Vagina (tissue), 2 donors: ENCODE results near the gene PCNX2. TPM values are rescaled to one million over a fixed set of nuclear protein-coding genes. Genes with fewer than 3 reads are reported as not detected.

Source experiments
- DNase-seq, 2 donors: peaks; one replicate each; pipeline ENCODE4 v3.0.0-alpha.2; 2017; ENCODE audit errors: extremely low spot score in 2 of 2
- H3K27ac ChIP-seq: fragments of 200-600 bp; sonication (generic); one replicate; pipeline ENCODE4 v1.5.1; 2019
- H3K27me3 ChIP-seq: fragments of 200-600 bp; sonication (generic); one replicate; pipeline ENCODE4 v1.5.1; 2019
- H3K36me3 ChIP-seq, 2 donors: fragments of 200-600 bp; sonication (generic); one replicate each; pipeline ENCODE4 v1.5.1; 2017 to 2019
- H3K4me1 ChIP-seq: fragments of 200-600 bp; sonication (generic); one replicate; pipeline ENCODE4 v1.5.1; 2019
- H3K4me3 ChIP-seq, 2 donors: fragments of 200-600 bp; sonication (generic); 1 replicate in 1 of 2; 2 replicates in 1 of 2; pipeline ENCODE4 v1.5.1; 2016 to 2019
- H3K9me3 ChIP-seq: fragments of 200-600 bp; sonication (generic); one replicate; pipeline ENCODE4 v1.5.1; 2019
- POLR2A ChIP-seq, 2 donors: fragments of 450-650 bp; IDR thresholded peaks; one replicate each; pipeline ENCODE4 v1.6.1; 2017; ENCODE audit warnings: antibody characterized with exemption in 2 of 2, mild to moderate bottlenecking in 2 of 2, moderate library complexity in 2 of 2
- POLR2AphosphoS5 ChIP-seq, 2 donors: sonication (generic); formaldehyde crosslinking; IDR thresholded peaks; one replicate each; pipeline ENCODE4 v1.9.0; 2017; ENCODE audit warnings: antibody characterized with exemption in 2 of 2, mild to moderate bottlenecking in 2 of 2, low read depth in 1 of 2; ENCODE audit not compliant: insufficient read depth in 1 of 2
- intact Hi-C: fragments of 100-400 bp; cut with DNase I; formaldehyde crosslinking; loops from one replicate; pipeline ENCODE4 v1.15.1; 2023
- total RNA-seq: library from RNA; depleted of rRNA; stranded (reverse); fragments of >200 nt; gene quantifications from one replicate; pipeline ENCODE4 v1.2.3, GENCODE V29; 2016
- TF ChIP-seq, protein P1 (sequence below), 3 experiments: fragments of 450-650 bp in 2 of 3; fragments of 200-600 bp in 1 of 3; sonication (generic) in 1 of 3; IDR thresholded peaks; one replicate each; pipeline ENCODE4 v1.5.1; 2017 to 2019; ENCODE audit warnings: antibody characterized with exemption in 3 of 3, mild to moderate bottlenecking in 2 of 3, moderate library complexity in 2 of 3

Gene PCNX2
- total RNA-seq, 1 donor from 2014 or later: 29.2 TPM

DNA sequence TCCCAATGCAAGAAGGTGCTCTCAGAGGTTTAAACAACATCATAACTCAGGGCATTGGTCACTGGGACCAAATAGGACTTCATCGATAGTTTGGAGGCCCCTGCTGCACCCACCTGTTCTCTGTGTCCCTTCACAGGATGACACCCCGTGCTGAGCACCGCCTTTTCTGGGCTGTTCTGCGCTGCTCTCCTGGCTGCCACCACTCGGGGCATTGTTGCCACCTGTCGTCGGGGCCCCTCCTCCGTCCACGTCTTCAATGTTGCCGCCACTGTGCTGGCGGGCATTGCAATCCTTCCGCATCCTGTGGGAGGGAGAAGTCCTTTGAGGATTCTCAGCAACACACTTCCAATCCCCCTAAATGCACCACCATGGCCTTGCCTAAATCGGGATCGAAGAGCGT, 297.4 kb downstream of the PCNX2 start:
- DNase-seq: no peak
- Histone ChIP-seq H3K36me3 (peaks cover 0 to 17% of the 10 kb centered on the region in 2 donors), H3K4me3 (no peak overlapping the region), H3K27ac (no peak overlapping the region), H3K27me3 (no peaks in the 10 kb centered on the region), H3K4me1 (no peaks in the 10 kb centered on the region), H3K9me3 (peaks cover 4% of the 10 kb centered on the region)
- intact Hi-C loops: no loop called here
- TF ChIP-seq POLR2AphosphoS5 (IDR thresholded peaks at IDR 0.05; ENCODE audit: insufficient read depth in 1 of 2, low read depth in 1 of 2): no peak
- TF ChIP-seq POLR2A (IDR thresholded peaks at IDR 0.05): no peak
- TF ChIP-seq, protein P1, sequence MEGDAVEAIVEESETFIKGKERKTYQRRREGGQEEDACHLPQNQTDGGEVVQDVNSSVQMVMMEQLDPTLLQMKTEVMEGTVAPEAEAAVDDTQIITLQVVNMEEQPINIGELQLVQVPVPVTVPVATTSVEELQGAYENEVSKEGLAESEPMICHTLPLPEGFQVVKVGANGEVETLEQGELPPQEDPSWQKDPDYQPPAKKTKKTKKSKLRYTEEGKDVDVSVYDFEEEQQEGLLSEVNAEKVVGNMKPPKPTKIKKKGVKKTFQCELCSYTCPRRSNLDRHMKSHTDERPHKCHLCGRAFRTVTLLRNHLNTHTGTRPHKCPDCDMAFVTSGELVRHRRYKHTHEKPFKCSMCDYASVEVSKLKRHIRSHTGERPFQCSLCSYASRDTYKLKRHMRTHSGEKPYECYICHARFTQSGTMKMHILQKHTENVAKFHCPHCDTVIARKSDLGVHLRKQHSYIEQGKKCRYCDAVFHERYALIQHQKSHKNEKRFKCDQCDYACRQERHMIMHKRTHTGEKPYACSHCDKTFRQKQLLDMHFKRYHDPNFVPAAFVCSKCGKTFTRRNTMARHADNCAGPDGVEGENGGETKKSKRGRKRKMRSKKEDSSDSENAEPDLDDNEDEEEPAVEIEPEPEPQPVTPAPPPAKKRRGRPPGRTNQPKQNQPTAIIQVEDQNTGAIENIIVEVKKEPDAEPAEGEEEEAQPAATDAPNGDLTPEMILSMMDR (IDR thresholded peaks at IDR 0.05): no peak

DNA sequence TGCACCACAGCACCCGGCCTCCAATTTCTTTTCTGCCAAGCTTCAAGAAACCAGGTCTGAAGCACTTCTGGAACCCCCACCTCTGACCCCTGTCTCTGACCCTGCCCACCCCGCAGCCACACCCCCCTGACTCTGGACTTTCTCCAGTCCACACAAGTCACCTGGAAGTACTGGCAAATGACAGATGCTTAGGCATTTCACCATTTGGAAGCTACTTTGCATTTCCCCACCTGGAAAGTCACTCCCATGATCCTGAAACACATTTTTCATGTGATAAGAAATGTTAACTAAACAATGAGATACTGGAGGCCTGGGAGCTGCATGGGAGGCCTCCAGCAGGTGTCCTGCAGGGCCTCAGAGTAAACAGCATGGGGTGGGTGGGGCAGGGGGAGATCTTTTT, 299.4 kb downstream of the PCNX2 start:
- DNase-seq: no peak
- peaks cover 4% of the 10 kb centered on the region for H3K9me3 ChIP-seq
- TF ChIP-seq POLR2A (IDR thresholded peaks at IDR 0.05) (no peak), POLR2AphosphoS5 (IDR thresholded peaks at IDR 0.05; ENCODE audit: insufficient read depth in 1 of 2, low read depth in 1 of 2) (no peak)
- TF ChIP-seq, protein P1 (IDR thresholded peaks at IDR 0.05): no peak
- H3K36me3 ChIP-seq: peaks cover 0 to 17% of the 10 kb centered on the region in 2 donors
- H3K4me1 ChIP-seq: no peaks in the 10 kb centered on the region
- H3K27me3 ChIP-seq: no peaks in the 10 kb centered on the region
- no peak overlapping the region for H3K27ac ChIP-seq
- intact Hi-C loops: no loop called here
- H3K4me3 ChIP-seq: no peak overlapping the region

DNA sequence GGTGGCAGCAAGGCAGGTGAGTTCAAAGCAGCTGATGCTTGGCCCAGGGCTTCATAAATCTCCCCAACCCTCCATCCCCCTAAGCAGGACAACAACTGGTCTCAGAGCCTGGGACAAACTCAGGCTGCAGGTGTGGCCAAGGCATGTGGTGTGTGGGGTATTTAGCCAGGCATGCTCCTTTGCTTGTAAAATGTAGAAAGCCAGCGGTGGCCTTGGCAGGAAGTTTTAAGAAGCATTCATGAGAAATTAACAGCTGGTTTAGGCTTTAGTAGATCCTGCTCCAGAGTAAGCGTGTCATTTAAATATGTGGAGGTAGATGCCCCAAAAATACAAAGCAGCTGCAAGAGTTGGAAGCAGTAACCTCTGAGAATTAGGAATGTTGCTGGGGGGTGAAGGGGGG, 300.3 kb downstream of the PCNX2 start:
- Histone ChIP-seq H3K36me3 (peaks cover 0 to 17% of the 10 kb centered on the region in 2 donors), H3K4me3 (no peak overlapping the region), H3K27ac (no peak overlapping the region), H3K27me3 (no peaks in the 10 kb centered on the region), H3K4me1 (no peaks in the 10 kb centered on the region), H3K9me3 (peaks cover 4% of the 10 kb centered on the region)
- no peak for TF ChIP-seq POLR2AphosphoS5 (IDR thresholded peaks at IDR 0.05; ENCODE audit: insufficient read depth in 1 of 2, low read depth in 1 of 2)
- no peak for TF ChIP-seq POLR2A (IDR thresholded peaks at IDR 0.05)
- TF ChIP-seq, protein P1 (IDR thresholded peaks at IDR 0.05): no peak
- intact Hi-C loops: no loop called here
- no peak for DNase-seq

DNA sequence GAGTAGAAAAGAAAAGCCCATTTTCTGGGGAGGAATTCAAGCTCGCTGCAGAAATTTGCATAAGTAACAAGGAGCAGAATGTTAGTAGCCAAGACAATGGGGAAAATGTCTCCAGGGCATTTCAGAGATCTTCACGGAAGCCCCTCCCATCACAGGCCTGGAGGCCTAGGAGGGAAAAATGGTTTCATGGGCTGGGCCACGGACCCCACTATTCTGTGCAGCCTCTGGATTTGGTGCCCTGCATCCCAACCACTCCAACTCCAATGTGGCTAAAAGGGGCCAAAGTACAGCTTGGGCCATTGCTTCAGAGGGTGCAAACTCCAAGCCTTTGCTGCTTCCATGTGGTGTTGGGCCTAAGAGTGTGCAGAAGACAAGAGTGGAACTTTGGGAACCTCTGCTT, 302.0 kb downstream of the PCNX2 start:
- H3K27me3 ChIP-seq: no peaks in the 10 kb centered on the region
- no peaks in the 10 kb centered on the region for H3K4me1 ChIP-seq
- no peak for DNase-seq
- H3K4me3 ChIP-seq: no peak overlapping the region
- peaks cover 4% of the 10 kb centered on the region for H3K9me3 ChIP-seq
- H3K27ac ChIP-seq: no peak overlapping the region
- intact Hi-C loops: no loop called here
- no peak for TF ChIP-seq POLR2AphosphoS5 (IDR thresholded peaks at IDR 0.05; ENCODE audit: insufficient read depth in 1 of 2, low read depth in 1 of 2)
- TF ChIP-seq POLR2A (IDR thresholded peaks at IDR 0.05): no peak
- TF ChIP-seq, protein P1 (IDR thresholded peaks at IDR 0.05): no peak
- peaks cover 0 to 13% of the 10 kb centered on the region in 2 donors for H3K36me3 ChIP-seq

DNA sequence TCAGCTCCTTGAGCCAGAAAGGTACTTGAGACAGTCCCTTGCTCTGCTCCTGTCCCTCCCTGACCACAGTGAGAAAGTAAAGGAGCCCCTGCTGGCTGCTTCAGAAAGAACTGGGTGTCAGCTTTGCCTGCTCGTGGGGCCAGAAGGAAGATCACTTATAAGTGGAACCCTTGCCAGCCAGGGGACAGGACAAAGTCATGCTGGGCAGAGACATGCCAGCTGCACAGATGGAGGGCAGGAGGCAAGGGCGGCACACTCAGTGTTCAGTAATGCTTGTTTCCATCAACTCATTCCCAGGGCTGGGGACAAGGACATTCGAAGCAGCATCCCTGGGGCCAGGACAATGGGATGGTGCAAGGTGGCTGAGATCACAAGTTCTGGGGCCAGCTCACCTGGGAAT, 303.3 kb downstream of the PCNX2 start:
- H3K4me3 ChIP-seq: no peak overlapping the region
- peaks cover 4% of the 10 kb centered on the region for H3K9me3 ChIP-seq
- H3K27ac ChIP-seq: no peak overlapping the region
- no peaks in the 10 kb centered on the region for H3K27me3 ChIP-seq
- intact Hi-C loops: no loop called here
- H3K36me3 ChIP-seq: peaks cover 0 to under 1% of the 10 kb centered on the region in 2 donors
- H3K4me1 ChIP-seq: no peaks in the 10 kb centered on the region
- no peak for DNase-seq
- TF ChIP-seq, protein P1 (IDR thresholded peaks at IDR 0.05): no peak
- TF ChIP-seq POLR2AphosphoS5 (IDR thresholded peaks at IDR 0.05; ENCODE audit: insufficient read depth in 1 of 2, low read depth in 1 of 2): no peak
